GM19324 (cell line): ENCODE measurements around the gene VPS29.
"Not testable (repeated sequence)": the region's sequence is repeated elsewhere in the genome, so short reads cannot be mapped to it uniquely, and the experiment has no call there.

ENCODE experiments used
- ATAC-seq: cut with Tn5 transposase; IDR thresholded peaks from one replicate; pipeline ENCODE4 v1.9.1; 2021; ENCODE audit warnings: mild to moderate bottlenecking, moderate library complexity; ENCODE audit not compliant: unreplicated experiment, low FRiP score

Gene VPS29

GRCh38 chr12:110528277-110528839 is 26.4 kb upstream of the VPS29 start:
- ATAC-seq = no peak

DNA sequence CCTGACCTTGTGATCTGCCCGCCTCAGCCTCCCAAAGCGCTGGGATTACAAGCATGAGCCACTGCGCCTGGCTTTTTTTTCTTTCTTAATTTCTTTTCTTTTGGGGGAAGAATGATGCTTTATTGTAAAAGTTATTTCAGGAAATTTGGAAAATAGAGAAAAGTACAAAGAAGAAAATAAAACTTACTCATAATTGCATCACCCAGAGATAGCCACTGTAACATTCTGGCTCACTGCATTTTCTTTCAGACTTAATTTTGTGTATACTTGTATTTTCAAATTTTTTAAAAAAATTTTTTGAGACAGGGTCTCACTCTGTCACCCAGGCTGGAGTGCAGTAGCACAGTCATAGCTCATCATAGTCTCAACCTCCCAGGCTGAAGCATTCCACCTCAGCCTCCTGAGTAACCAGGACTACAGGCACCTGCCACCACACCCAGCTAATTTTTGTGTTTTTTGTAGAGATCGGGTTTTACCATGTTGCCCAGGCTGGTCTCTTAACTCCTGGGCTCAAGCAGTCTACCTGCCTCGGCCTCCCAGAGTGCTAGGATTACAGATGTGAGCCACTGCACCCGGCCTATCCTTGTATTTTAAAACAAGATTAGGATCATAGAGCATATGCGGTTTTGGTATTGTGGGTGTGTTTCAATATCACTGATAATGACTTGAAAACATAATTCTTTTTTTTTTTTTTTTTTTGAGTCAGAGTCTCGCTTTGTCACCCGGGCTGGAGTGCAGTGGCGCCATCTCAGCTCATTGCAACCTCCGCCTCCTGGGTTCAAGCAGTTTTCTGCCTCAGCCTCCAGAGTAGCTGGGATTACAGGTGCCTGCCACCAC is 19.2 kb upstream of the VPS29 start:
- ATAC-seq = not testable (repeated sequence)

GRCh38 chr12:110518014-110518413 is 16.1 kb upstream of the VPS29 start:
- not testable (repeated sequence) for ATAC-seq

DNA sequence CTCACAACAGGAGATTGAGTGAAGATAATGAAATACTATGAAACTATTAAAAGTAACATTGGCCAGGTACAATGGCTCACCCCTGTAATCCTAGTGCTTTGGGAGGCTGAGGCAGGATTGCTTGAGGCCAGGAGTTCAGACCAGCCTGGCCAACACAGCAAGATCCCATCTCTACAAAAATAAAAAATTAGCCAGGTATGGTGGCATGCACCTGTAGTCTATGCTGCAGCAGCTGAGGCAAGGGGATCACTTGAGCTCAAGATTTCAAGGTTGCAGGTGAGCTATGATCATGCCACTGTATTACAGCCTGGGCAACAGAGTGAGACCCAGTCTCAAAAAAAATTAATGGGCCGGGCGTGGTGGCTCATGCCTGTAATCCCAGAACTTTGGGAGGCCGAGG is 15.1 kb upstream of the VPS29 start:
- no peak for ATAC-seq

DNA sequence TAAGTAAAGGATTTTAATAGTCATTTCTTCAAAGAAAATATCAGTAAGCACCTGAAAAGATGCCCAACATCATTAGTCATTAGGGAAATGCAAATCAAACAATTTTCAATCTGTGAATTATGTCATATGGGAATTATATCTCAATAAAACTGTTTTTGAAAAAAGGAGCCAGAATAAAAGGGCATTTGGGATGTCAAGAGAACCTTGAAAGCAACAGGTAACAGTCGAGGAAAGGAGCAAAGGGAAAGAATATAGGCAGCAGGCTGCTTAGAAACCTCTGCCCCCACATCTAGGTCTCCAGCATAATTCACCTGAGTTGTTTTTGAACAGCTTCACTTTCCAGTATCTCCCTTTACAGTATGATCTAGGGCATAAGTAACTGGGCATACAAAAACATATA is 12.5 kb upstream of the VPS29 start:
- no peak for ATAC-seq

DNA sequence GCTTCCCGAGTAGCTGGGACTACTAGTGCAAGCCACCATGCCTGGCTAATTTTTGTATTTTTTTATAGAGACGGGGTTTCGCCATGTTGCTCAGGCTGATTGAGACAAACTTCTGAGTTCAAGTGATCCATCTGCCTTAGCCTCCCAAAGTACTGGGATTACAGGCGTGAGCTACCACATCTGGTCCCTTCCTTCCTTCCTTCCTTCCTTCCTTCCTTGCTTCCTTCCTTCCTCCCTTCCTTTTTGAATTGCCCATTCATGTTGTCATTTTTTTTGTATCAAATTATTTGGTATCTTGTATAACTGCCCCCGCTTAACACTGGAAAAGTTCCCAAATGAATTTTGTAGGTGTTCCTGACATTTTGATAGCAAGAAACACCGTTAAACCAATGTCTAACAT is 11.9 kb upstream of the VPS29 start:
- ATAC-seq = no peak

DNA sequence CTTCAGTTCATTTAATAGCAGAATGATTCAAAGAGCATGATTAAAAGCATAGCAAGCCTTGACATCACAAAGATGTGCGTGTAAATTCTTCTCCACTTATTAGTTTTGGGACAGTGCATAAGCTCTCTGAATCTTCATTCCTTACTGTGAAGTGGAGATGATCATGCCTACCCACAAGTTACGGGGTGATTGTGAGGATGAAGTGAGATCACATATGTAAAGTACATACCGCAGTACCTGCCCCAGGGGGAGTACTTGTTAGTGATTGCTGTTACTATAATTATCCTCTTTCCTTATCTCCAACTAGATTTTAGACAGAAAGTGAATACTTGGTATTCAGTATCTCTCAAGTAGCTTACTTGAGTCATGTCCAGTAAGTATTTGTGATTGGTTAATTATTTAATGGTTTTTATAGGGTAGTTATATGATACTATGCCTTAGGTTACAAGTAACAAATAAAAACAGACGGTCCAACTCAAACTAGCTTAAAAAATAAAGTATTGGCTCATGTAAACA is 6.2 kb upstream of the VPS29 start:
- ATAC-seq = no peak

DNA sequence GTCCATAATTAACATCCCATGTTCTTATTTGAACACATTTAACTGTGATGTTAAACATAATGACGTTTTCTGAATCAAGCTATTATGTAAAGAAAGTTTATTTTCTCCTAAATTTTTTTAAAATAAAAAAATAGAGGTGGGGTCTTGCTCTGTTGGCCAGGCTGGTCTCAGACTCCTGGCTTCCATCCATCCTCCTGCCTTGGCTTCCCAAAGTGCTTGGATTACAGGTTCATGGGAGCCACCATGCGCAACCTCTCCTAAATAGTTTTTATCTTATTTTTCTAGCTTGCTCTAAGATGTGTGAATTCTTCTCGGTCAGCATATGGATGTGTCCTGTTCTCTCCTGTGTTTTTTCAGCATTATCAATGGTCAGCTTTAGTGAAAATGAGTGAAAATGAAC is 3.4 kb upstream of the VPS29 start:
- no peak for ATAC-seq

DNA sequence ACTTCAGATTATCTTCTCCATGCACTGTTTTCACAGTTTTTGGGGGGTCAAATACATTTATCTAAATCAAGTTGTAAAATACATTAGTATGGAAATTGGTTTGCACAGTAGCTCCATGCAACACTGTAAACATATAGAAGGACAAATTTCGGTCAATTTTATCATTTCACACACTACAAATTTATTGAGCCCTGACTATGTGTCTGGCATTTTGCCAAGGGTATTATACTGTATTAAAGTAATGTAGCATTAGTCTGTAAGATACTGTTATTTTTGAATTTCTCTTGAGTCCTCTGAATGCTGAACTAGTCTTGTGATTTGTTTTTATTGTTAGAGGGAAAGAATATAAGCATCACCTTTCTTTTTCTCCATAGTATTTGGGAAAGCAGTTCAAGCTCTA is 1.5 kb upstream of the VPS29 start:
- no peak for ATAC-seq

GRCh38 chr12:110501399-110501751 is 536 bp downstream of the VPS29 start:
- ATAC-seq = peak; percentile 6

DNA sequence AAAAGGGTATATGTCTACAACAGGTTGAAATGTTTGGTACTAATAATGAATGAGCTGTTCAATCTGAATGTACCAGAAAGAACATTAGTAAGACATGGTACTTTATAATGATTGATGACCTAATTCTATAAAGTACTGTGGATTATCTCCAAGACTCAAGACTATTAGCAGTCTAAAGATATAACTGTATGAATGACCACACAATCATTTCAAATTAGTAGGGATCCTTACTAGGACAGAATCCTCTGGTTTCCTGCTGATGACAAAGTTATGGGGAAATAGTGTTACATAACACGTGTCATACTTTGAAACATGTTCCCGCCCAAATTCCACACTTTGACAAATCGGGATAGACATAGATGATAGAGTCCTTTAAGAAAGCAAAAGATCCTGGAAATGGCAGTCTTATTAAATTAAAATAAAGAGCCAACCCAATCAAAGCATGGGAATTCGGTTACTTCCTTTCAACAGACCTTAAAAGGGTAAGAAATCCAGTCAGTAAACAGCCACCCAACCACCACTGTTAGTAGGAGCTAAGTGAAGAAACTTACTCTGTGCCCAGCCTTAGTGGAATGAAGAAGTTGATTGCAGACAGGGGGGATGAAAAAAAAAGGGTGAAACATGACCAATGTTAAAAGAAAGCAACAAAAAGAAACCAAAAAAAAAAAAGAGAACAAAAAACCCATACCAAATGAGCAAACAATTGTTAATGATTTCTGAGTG is 2.8 kb downstream of the VPS29 start:
- no peak for ATAC-seq

DNA sequence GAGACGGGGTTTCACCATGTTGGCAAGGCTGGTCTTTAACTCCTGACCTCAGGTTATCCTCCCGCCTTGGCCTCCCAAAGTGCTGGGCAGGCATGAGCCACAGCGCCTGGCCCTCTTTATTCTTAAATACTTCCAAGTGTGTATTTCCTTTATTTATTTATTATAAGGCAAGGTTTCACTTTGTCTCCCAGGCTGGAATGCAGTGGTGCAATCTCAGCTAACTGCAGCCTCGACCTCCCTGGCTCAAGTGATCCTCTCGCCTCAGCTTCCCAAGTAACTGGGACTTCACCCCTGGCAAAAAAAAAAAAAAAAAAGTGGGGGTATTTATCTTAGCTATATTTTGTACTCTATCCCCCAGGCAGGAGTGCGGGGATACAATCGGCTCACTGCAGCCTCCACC is 26.5 kb downstream of the VPS29 start:
- no peak for ATAC-seq

DNA sequence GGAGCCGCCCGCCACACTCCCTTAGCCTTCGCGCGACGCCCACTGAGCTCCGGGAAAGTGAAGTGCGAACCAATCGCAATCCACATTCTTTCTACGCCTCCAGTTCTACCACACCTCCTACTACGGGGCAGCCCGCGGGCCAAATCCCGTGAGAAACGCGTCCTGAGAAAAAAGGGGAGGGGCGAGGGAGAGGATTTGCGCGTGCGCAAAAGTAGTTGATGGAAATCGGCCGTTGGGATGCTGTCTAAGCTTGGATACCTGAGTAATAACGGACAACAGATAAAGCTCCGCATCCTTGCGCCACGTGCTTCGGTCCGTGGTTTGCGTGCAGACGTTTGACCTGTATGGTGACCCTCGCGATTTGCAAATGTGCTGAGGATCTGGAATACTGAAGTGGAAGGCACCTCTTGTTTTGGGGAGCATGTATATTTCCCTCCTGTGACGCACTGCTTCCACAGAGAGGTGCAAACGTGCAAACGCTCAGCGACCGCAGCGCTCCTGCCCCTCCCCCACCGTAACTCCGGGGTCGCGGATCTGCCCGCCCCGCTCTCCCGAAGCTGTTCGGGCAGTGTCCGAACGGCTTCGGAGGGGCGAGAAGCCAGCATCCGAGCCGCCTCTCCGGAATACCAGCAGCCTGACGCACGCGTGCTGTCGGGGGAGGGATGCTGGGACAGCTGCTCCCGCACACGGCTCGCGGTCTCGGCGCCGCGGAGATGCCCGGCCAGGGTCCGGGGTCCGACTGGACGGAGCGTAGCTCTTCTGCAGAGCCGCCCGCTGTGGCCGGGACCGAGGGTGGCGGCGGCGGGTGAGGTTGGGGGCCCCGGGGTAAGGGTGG is 33.5 kb downstream of the VPS29 start, which contains the start of the genes FAM216A and GPN3:
Gene FAM216A, plus strand, starts transcription at position 632 of the 835 bp plus-strand sequence. Its CDS starts 31 bp downstream, at position 663.
Gene GPN3, minus strand, starts transcription at position 44 of the 835 bp plus-strand sequence. CDS start 54 bp downstream, outside the sequence.
- peak; percentile 80 for ATAC-seq

DNA sequence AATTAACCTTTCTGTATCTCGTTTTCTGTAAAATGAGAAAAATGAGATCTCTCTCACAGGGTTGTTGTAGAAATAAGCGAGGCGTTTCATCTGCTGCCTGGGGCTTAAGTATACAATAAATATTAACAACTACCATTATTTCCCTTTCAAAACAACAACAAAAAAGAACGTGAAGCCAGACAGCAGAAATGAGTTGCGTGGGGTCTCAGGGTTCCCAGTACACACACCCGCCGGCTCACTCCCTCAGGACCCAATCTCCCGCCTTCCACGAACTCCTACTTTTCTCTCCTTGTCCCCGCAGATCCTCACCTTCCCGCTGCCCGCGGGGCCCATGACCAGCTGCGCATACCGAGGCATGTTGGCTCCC is 34.1 kb downstream of the VPS29 start:
- no peak for ATAC-seq

DNA sequence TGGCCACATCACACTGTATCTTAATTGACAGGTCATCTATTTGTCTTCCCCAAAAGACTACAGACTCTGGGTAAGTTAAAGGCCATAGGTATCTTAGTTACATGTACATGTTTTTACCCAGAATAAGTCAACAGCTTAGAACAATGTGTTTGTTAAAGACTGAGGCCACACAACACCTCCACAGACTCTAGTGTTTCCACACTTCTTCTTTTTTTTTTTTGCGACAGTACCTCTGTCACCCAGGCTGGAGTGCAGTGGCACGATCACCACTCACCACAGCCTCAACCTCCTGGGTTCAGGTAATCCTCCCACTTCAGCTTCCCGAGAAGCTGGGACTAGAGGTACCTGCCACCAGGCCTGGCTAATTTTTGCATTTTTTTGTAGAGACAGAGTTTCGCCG is 35.1 kb downstream of the VPS29 start:
- no peak for ATAC-seq

- not testable (repeated sequence) for ATAC-seq
Observed at GRCh38 chr12:110465765-110466164, 36.1 kb downstream of the VPS29 start.

GRCh38 chr12:110465024-110465423 is 36.9 kb downstream of the VPS29 start:
- ATAC-seq = no peak

- ATAC-seq = not testable (repeated sequence)
Observed at GRCh38 chr12:110461189-110461588, 40.7 kb downstream of the VPS29 start.

GRCh38 chr12:110458756-110459155 is 43.2 kb downstream of the VPS29 start:
- no peak for ATAC-seq

DNA sequence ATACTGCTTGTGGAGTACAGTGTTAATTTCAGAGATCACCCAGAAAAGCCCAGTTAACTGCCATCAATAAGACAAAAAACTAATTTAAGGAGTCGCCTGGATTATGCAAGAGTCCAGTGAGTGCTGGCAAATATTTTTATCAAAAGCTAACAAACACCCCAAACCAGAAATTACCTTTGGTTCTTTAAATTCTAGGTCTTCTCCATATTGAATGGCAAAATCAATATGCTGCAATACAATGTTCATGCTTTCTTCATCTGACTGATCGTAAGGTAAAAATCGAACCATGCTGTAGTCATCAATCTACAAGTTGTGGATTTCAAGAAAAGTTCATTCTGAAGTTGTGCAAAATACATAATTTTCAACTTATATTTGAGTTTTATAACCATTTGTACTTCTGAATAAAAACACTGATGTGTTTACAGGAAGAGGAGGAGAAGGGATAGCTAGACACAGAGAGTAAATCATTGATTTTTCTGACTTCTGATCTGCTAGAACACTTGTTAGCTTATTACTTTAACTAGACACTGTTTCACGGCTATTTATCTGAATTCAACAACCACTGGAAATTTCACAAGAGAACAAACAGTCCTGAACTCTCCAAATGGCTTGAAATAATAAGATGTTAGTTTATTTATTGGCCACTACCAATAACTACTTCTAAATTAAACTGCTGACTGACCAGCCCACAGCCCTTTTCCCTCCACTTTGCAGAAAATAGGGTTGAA is 48.2 kb downstream of the VPS29 start:
- ATAC-seq = no peak
